ENCODE results near the gene CPA1. TPM values are rescaled to one million over a fixed set of nuclear protein-coding genes. Genes with fewer than 3 reads are reported as not detected.

The CPA1 gene
- total RNA-seq, 2 donors from 2014 or later, result not detected

- Mint-ChIP-seq H3K36me3 (ENCODE audit: low read depth) (peaks cover 2% of the 10 kb centered on the region), H3K9me3 (peaks cover 7% of the 10 kb centered on the region), H3K27ac (no peak overlapping the region), H3K4me1 (peaks cover under 1% of the 10 kb centered on the region), H3K4me3 (no peak overlapping the region), H3K27me3 (ENCODE audit: insufficient read depth) (no peaks in the 10 kb centered on the region)
- no peak overlapping the region for H3K27ac ChIP-seq (ENCODE audit: low read depth, low read length)
- DNase-seq, result no peak
- no peak for TF ChIP-seq CTCF (conservative IDR thresholded peaks at IDR 0.05)
- no peaks in the 10 kb centered on the region for H3K27me3 ChIP-seq (ENCODE audit: control insufficient read depth, insufficient read depth, low read length, poor library complexity, severe bottlenecking)
- H3K4me1 ChIP-seq (ENCODE audit: control insufficient read depth, insufficient read depth, low read length), result no peaks in the 10 kb centered on the region
- no peak overlapping the region for H3K9ac ChIP-seq (ENCODE audit: extremely low read depth, low read length, poor library complexity, severe bottlenecking)
- no peaks in the 10 kb centered on the region for H3K36me3 ChIP-seq (ENCODE audit: control insufficient read depth, insufficient read depth, low read length)
- no peak overlapping the region for H3K4me3 ChIP-seq (ENCODE audit: low read length)
- H3K9me3 ChIP-seq (ENCODE audit: control insufficient read depth, low read length), result no peaks in the 10 kb centered on the region
- 95 to 98% methylated on average over 5 to 6 of the region's 6 CpGs for WGBS, 2 experiments (ENCODE audit: insufficient coverage in 1 of 2, insufficient read length in 1 of 2)
Measured at GRCh38 chr7:130385600-130386066, 5.3 kb downstream of the CPA1 start.

- no peak overlapping the region for H3K9ac ChIP-seq (ENCODE audit: extremely low read depth, low read length, poor library complexity, severe bottlenecking)
- no peaks in the 10 kb centered on the region for H3K4me1 ChIP-seq (ENCODE audit: control insufficient read depth, insufficient read depth, low read length)
- no peaks in the 10 kb centered on the region for H3K36me3 ChIP-seq (ENCODE audit: control insufficient read depth, insufficient read depth, low read length)
- H3K4me3 ChIP-seq (ENCODE audit: low read length), result no peak overlapping the region
- Mint-ChIP-seq H3K4me3 (no peak overlapping the region), H3K9me3 (peaks cover 7% of the 10 kb centered on the region), H3K27me3 (ENCODE audit: insufficient read depth) (no peaks in the 10 kb centered on the region), H3K27ac (no peak overlapping the region), H3K36me3 (ENCODE audit: low read depth) (peaks cover 2% of the 10 kb centered on the region), H3K4me1 (no peaks in the 10 kb centered on the region)
- 93 to 94% methylated on average over 3 of the region's 3 CpGs for WGBS, 2 experiments (ENCODE audit: insufficient coverage in 1 of 2, insufficient read length in 1 of 2)
- TF ChIP-seq CTCF (conservative IDR thresholded peaks at IDR 0.05), result no peak
- no peaks in the 10 kb centered on the region for H3K9me3 ChIP-seq (ENCODE audit: control insufficient read depth, low read length)
- no peak overlapping the region for H3K27ac ChIP-seq (ENCODE audit: low read depth, low read length)
- no peak for DNase-seq
- no peaks in the 10 kb centered on the region for H3K27me3 ChIP-seq (ENCODE audit: control insufficient read depth, insufficient read depth, low read length, poor library complexity, severe bottlenecking)
Measured at GRCh38 chr7:130386876-130387275, 6.6 kb downstream of the CPA1 start.

- no peaks in the 10 kb centered on the region for H3K27me3 Mint-ChIP-seq (ENCODE audit: insufficient read depth)
- no peak for DNase-seq
- no peaks in the 10 kb centered on the region for H3K27me3 ChIP-seq (ENCODE audit: control insufficient read depth, insufficient read depth, low read length, poor library complexity, severe bottlenecking)
- H3K9ac ChIP-seq (ENCODE audit: extremely low read depth, low read length, poor library complexity, severe bottlenecking), result no peak overlapping the region
- H3K36me3 ChIP-seq (ENCODE audit: control insufficient read depth, insufficient read depth, low read length), result no peaks in the 10 kb centered on the region
- no peaks in the 10 kb centered on the region for H3K4me1 Mint-ChIP-seq
- H3K36me3 Mint-ChIP-seq (ENCODE audit: low read depth), result peaks cover 2% of the 10 kb centered on the region
- H3K4me1 ChIP-seq (ENCODE audit: control insufficient read depth, insufficient read depth, low read length), result no peaks in the 10 kb centered on the region
- H3K27ac ChIP-seq (ENCODE audit: low read depth, low read length), result no peak overlapping the region
- TF ChIP-seq CTCF (conservative IDR thresholded peaks at IDR 0.05), result no peak
- H3K9me3 ChIP-seq (ENCODE audit: control insufficient read depth, low read length), result no peaks in the 10 kb centered on the region
- no peak overlapping the region for H3K4me3 ChIP-seq (ENCODE audit: low read length)
- 88 to 92% methylated on average over 1 to 3 of the region's 3 CpGs for WGBS, 2 experiments (ENCODE audit: insufficient coverage in 1 of 2, insufficient read length in 1 of 2)
- no peak overlapping the region for H3K27ac Mint-ChIP-seq
- H3K9me3 Mint-ChIP-seq, result peaks cover 6% of the 10 kb centered on the region
- no peak overlapping the region for H3K4me3 Mint-ChIP-seq
Measured at GRCh38 chr7:130387306-130387627, 7.0 kb downstream of the CPA1 start.

Measured in endodermal cell (in vitro differentiated cells).